Heart right ventricle (tissue), 16 donors: ENCODE measurements around the gene MYT1. TPM values are rescaled to one million over a fixed set of nuclear protein-coding genes. Genes with fewer than 3 reads are reported as not detected.
A peak's percentile ranks its signal among the peaks of the same experiment; 100 is the strongest.

Experiments used
- ATAC-seq, 8 donors: fragments of 200-7000 bp; cut with Tn5 transposase; one replicate each; pipeline ENCODE4 v1.9.1; 2020; ENCODE audit warnings: mild to moderate bottlenecking in 8 of 8, moderate library complexity in 8 of 8, moderate number of reproducible peaks in 1 of 8
- DNase-seq, 2 donors: peaks; one replicate each; pipeline ENCODE4 v3.0.0-alpha.2; 2020
- H3K27ac ChIP-seq, 10 donors: fragments of 200-600 bp; sonication (generic) in 2 of 10; one replicate each; pipeline versions ENCODE4 v1.5.0 to v1.8.0; 2020 to 2022; ENCODE audit warnings: mild to moderate bottlenecking in 3 of 10
- H3K27me3 ChIP-seq, 7 donors: fragments of 200-600 bp; one replicate each; pipeline ENCODE4 v1.8.0; 2021 to 2022; ENCODE audit warnings: mild to moderate bottlenecking in 2 of 7
- H3K36me3 ChIP-seq, 9 donors: fragments of 200-600 bp; sonication (generic) in 1 of 9; one replicate each; pipeline versions ENCODE4 v1.5.0 to v1.8.0; 2020 to 2022; ENCODE audit warnings: mild to moderate bottlenecking in 2 of 9
- H3K4me1 ChIP-seq, 9 donors: fragments of 200-600 bp; sonication (generic) in 1 of 9; one replicate each; pipeline versions ENCODE4 v1.5.0 to v1.8.0; 2020 to 2022; ENCODE audit warnings: mild to moderate bottlenecking in 4 of 9
- H3K4me3 ChIP-seq, 10 donors: fragments of 200-600 bp; sonication (generic) in 2 of 10; one replicate each; pipeline versions ENCODE4 v1.5.0 to v1.8.0; 2020 to 2022; ENCODE audit warnings: mild to moderate bottlenecking in 7 of 10, moderate library complexity in 2 of 10
- H3K9me3 ChIP-seq, 11 donors: fragments of 200-600 bp in 10 of 11; sonication (generic) in 2 of 11; one replicate each; pipeline versions ENCODE4 v1.5.0 to v1.8.0; 2013 to 2022; ENCODE audit warnings: mild to moderate bottlenecking in 2 of 11, control low read depth in 1 of 11, moderate library complexity in 1 of 11
- CTCF ChIP-seq, 9 donors: fragments of 200-600 bp; sonication (generic) in 2 of 9; IDR thresholded peaks; one replicate each; pipeline versions ENCODE4 v1.5.0 to v1.8.0; 2021 to 2022; ENCODE audit warnings: antibody characterized with exemption in 9 of 9, mild to moderate bottlenecking in 5 of 9, moderate library complexity in 1 of 9
- WGBS, 2 donors: extraction: QIAGEN DNeasy Blood & Tissue Kit; methylation state at CpG; one replicate each; pipeline ENCODE4 v1.1.7; 2013; ENCODE audit warnings: inconsistent platforms in 1 of 2; 5-methylcytosine and 5-hydroxymethylcytosine counted together
- intact Hi-C, 10 donors: fragments of 100-400 bp; cut with DNase I; formaldehyde crosslinking; loops; one replicate each; pipeline versions ENCODE4 v1.11.1 to v1.14.2; 2022
- polyA plus RNA-seq, 2 donors: library from polyadenylated mRNA; stranded (reverse); fragments of 200-250 nt; gene quantifications; one replicate each; pipeline ENCODE4 v1.2.3, GENCODE V29; 2013
- total RNA-seq, 10 donors: library from RNA; stranded (reverse); fragmentation: NEBNext Ultra II Directional in 3 of 10; extraction: Animal tissue kit (Norgen Biotek cat#: 25700) in 3 of 10; gene quantifications; one replicate each; pipeline versions ENCODE4 v1.2.1 to v1.2.4, GENCODE V29; 2021 to 2023
- donor health status: Arrhythmogenic right ventricular cardiomyopathy.
- donor health status: ischemic (EF 13 %, LVEDD 7.1; RV severe dilation, severe dysfunction).
- donor health status: healthy with polysubstance abuse.
- donor health status: DM: no; HTN: yes; CAD: no.
- donor health status: DM: no; HTN: no; CAD: no.
- donor health status: ischemic (EF 25% LVEDD 6.9; RV normal size, moderate dysfunction).
- donor health status: ischemic (EF 25% LVEDD 5.7; RV mildly dilated, moderate dysfunction).
- donor health status: healthy.
- donor health status: DM: yes; HTN: yes; CAD: no.
- donor health status: Ischemic cardiomyopathy.
- donor health status: ischemic (EF 35%, LVEDD 5.7; RV mildly dilated, moderate dysfunction).
- donor health status: nonischemic (EF 11% LVEDD 7.7; RV severe dilation, severe dysfunction).
- donor health status: DM: yes; HTN: yes; CAD: no.
- donor health status: PGD.
- donor health status: ischemic (EF 29% LVEDD 5.4; RV normal size, mild dysfunction).
- donor health status: nonischemic (EF 23%, LVEDD 6.1; RV moderate dilation, normal function).

Gene MYT1
- total and polyA plus RNA-seq, 12 donors = 0.01 to 0.35 (median 0.11) TPM; not detected in 1

GRCh38 chr20:64160526-64161355, 3.5 kb upstream of the MYT1 start:
- intact Hi-C loops = no loop called here
- ATAC-seq (no peak), DNase-seq (no peak)
- 47 to 52% methylated on average over 32 of the region's 32 CpGs for WGBS, 2 donors
- Histone ChIP-seq H3K27me3 (peaks cover 19 to 88% (median 73%) of the 10 kb centered on the region in 7 donors), H3K4me3 (no peak overlapping the region), H3K27ac (no peak overlapping the region), H3K9me3 (no peaks in the 10 kb centered on the region), H3K36me3 (no peaks in the 10 kb centered on the region), H3K4me1 (no peaks in the 10 kb centered on the region)
- TF ChIP-seq CTCF (IDR thresholded peaks at IDR 0.05) = no peak

- peak; percentile 70 to 84 (median 74) for ATAC-seq
- DNase-seq = peak; percentile 32 to 37
- Histone ChIP-seq H3K4me1 (no peaks in the 10 kb centered on the region), H3K4me3 (no peak overlapping the region), H3K36me3 (no peaks in the 10 kb centered on the region), H3K9me3 (no peaks in the 10 kb centered on the region), H3K27me3 (peaks cover 18 to 90% (median 82%) of the 10 kb centered on the region in 7 donors), H3K27ac (no peak overlapping the region)
- TF ChIP-seq CTCF (IDR thresholded peaks at IDR 0.05) = no peak
- 15 to 16% methylated on average over 33 of the region's 33 CpGs for WGBS, 2 donors
- intact Hi-C loops = no loop called here
These were observed 2.7 kb upstream of the MYT1 start for GRCh38 chr20:64161356-64162238.

GRCh38 chr20:64162239-64162910, 1.9 kb upstream of the MYT1 start:
- Histone ChIP-seq H3K27ac (no peak overlapping the region), H3K27me3 (peaks cover 10 to 90% (median 83%) of the 10 kb centered on the region in 7 donors), H3K4me3 (no peak overlapping the region), H3K36me3 (no peaks in the 10 kb centered on the region), H3K9me3 (no peaks in the 10 kb centered on the region), H3K4me1 (no peaks in the 10 kb centered on the region)
- WGBS, 2 donors = 45 to 54% methylated on average over 23 of the region's 23 CpGs
- ATAC-seq = no peak
- no peak for TF ChIP-seq CTCF (IDR thresholded peaks at IDR 0.05)
- DNase-seq = no peak
- intact Hi-C loops = no loop called here

GRCh38 chr20:64163776-64164122, 503 bp upstream of the MYT1 start:
- Histone ChIP-seq H3K27me3 (peaks cover 9 to 99% (median 91%) of the 10 kb centered on the region in 7 donors), H3K9me3 (no peaks in the 10 kb centered on the region), H3K4me1 (no peaks in the 10 kb centered on the region), H3K4me3 (no peak overlapping the region), H3K27ac (no peak overlapping the region), H3K36me3 (no peaks in the 10 kb centered on the region)
- TF ChIP-seq CTCF (IDR thresholded peaks at IDR 0.05) = no peak
- intact Hi-C loops = no loop called here
- no peak for ATAC-seq
- no peak for DNase-seq
- 86 to 87% methylated on average over 5 of the region's 5 CpGs for whole genome bisulfite sequencing, 2 donors
